Thoracic aorta (tissue), 2 donors: ENCODE measurements around the gene SLC39A5. TPM values are rescaled to one million over a fixed set of nuclear protein-coding genes. Genes with fewer than 3 reads are reported as not detected.

Experiments
- ATAC-seq: fragments of 150-250 bp; one replicate; pipeline ENCODE4 v1.8.0; 2017; ENCODE audit warnings: low read depth; ENCODE audit not compliant: insufficient number of reproducible peaks, low FRiP score
- DNase-seq: peaks from one replicate; pipeline ENCODE4 v3.0.0-alpha.2; 2020; ENCODE audit warnings: low spot score
- H3K27ac ChIP-seq, 2 donors: fragments of 200-600 bp; sonication (generic); 1 replicate in 1 of 2; 2 replicates in 1 of 2; pipeline ENCODE4 v1.5.1; 2016; ENCODE audit warnings: mild to moderate bottlenecking in 2 of 2, moderate library complexity in 2 of 2
- H3K27me3 ChIP-seq: fragments of 200-600 bp; sonication (generic); replicated peaks from 2 replicates; pipeline ENCODE4 v1.6.0; 2016; ENCODE audit warnings: mild to moderate bottlenecking; ENCODE audit not compliant: insufficient read depth
- H3K36me3 ChIP-seq: fragments of 200-600 bp; sonication (generic); one replicate; pipeline ENCODE4 v1.5.1; 2016
- H3K4me1 ChIP-seq, 2 donors: fragments of 200-600 bp; sonication (generic); 1 replicate in 1 of 2; 2 replicates in 1 of 2; pipeline versions ENCODE4 v1.5.1 to v1.6.0; 2016; ENCODE audit warnings: low read depth in 2 of 2, mild to moderate bottlenecking in 1 of 2; ENCODE audit not compliant: control insufficient read depth in 1 of 2
- H3K4me3 ChIP-seq: fragments of 200-600 bp; sonication (generic); 2 replicates; pipeline ENCODE4 v1.5.1; 2016; ENCODE audit warnings: mild to moderate bottlenecking
- H3K9me3 ChIP-seq: fragments of 200-600 bp; sonication (generic); 2 replicates; pipeline ENCODE4 v1.5.1; 2016
- CTCF ChIP-seq: fragments of 200-600 bp; sonication (generic); IDR thresholded peaks from one replicate; pipeline ENCODE4 v1.5.1; 2019; ENCODE audit warnings: antibody characterized with exemption
- total RNA-seq, 2 donors: library from RNA; depleted of rRNA; stranded (reverse); fragments of >200 nt; gene quantifications; one replicate each; pipeline versions ENCODE4 v1.1.0 to v1.2.3, GENCODE V29; 2016

Gene SLC39A5
- total RNA-seq, 2 donors from 2014 or later = not detected

- Histone ChIP-seq H3K27me3 (no peaks in the 10 kb centered on the region), H3K4me3 (no peak overlapping the region), H3K4me1 (no peaks in the 10 kb centered on the region), H3K27ac (no peak overlapping the region), H3K36me3 (no peaks in the 10 kb centered on the region), H3K9me3 (no peaks in the 10 kb centered on the region)
- TF ChIP-seq CTCF = no peak
- ATAC-seq (no peak), DNase-seq (no peak)
Measured at GRCh38 chr12:56230432-56231183, 757 bp downstream of the SLC39A5 start.

- no peaks in the 10 kb centered on the region for H3K4me1 ChIP-seq
- no peaks in the 10 kb centered on the region for H3K36me3 ChIP-seq
- H3K27ac ChIP-seq = no peak overlapping the region
- ATAC-seq (no peak), DNase-seq (no peak)
- no peak overlapping the region for H3K4me3 ChIP-seq
- no peak for TF ChIP-seq CTCF
- H3K27me3 ChIP-seq = no peaks in the 10 kb centered on the region
- no peaks in the 10 kb centered on the region for H3K9me3 ChIP-seq
Measured at GRCh38 chr12:56231184-56231582, 1.3 kb downstream of the SLC39A5 start.

- ATAC-seq (no peak), DNase-seq (no peak)
- Histone ChIP-seq H3K4me3 (no peak overlapping the region), H3K9me3 (no peaks in the 10 kb centered on the region), H3K4me1 (no peaks in the 10 kb centered on the region), H3K27me3 (no peaks in the 10 kb centered on the region), H3K36me3 (peaks cover 9% of the 10 kb centered on the region), H3K27ac (no peak overlapping the region)
- no peak for TF ChIP-seq CTCF
Measured at GRCh38 chr12:56234746-56235436, 5.0 kb downstream of the SLC39A5 start.

- H3K27ac ChIP-seq = no peak overlapping the region
- TF ChIP-seq CTCF = no peak
- peaks cover 20% of the 10 kb centered on the region for H3K36me3 ChIP-seq
- H3K27me3 ChIP-seq = no peaks in the 10 kb centered on the region
- DNase-seq (no peak), ATAC-seq (no peak)
- no peak overlapping the region for H3K4me3 ChIP-seq
- H3K9me3 ChIP-seq = no peaks in the 10 kb centered on the region
- no peaks in the 10 kb centered on the region for H3K4me1 ChIP-seq
Measured at GRCh38 chr12:56236091-56236490, 6.2 kb downstream of the SLC39A5 start.

- no peak for TF ChIP-seq CTCF
- no peak overlapping the region for H3K27ac ChIP-seq
- H3K4me3 ChIP-seq = no peak overlapping the region
- H3K4me1 ChIP-seq = no peaks in the 10 kb centered on the region
- ATAC-seq (no peak), DNase-seq (no peak)
- peaks cover 27% of the 10 kb centered on the region for H3K36me3 ChIP-seq
- H3K9me3 ChIP-seq = no peaks in the 10 kb centered on the region
- H3K27me3 ChIP-seq = no peaks in the 10 kb centered on the region
Measured at GRCh38 chr12:56236985-56237384, 7.1 kb downstream of the SLC39A5 start.
